ENCODE results near the gene RAB11FIP2. TPM values are rescaled to one million over a fixed set of nuclear protein-coding genes. Genes with fewer than 3 reads are reported as not detected.

Gene RAB11FIP2
- total RNA-seq, 2 experiments from 2014 or later, result 6.6 to 9.7 TPM

DNA sequence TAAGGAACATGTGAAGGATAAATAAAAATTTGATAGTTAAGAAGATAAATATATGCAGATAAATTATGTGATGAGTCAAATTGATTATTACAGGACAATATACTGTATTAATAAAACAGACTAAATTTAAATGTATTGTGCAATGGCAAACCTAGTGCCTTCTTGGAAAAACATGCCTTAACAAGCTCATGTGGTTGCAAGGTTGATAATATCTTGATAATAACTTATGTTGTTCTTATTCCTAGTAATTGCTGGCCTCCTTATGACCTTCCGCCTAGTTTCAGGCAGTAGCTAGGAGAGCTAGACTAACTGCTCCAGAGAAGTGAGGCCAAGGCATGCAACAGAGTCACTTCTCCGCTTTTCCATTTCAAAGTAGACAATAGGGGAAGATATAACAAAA, 7.6 kb upstream of the RAB11FIP2 start:
- H3K9me3 Mint-ChIP-seq, result no peaks in the 10 kb centered on the region
- H3K36me3 Mint-ChIP-seq (ENCODE audit: low read depth), result no peaks in the 10 kb centered on the region
- no peak for DNase-seq
- CTCF ChIA-PET, result no interaction called here
- H3K4me1 Mint-ChIP-seq (ENCODE audit: low read depth), result no peaks in the 10 kb centered on the region
- no peak overlapping the region for H3K4me3 Mint-ChIP-seq
- POLR2A ChIA-PET, result no interaction called here
- TF ChIP-seq, protein P1, sequence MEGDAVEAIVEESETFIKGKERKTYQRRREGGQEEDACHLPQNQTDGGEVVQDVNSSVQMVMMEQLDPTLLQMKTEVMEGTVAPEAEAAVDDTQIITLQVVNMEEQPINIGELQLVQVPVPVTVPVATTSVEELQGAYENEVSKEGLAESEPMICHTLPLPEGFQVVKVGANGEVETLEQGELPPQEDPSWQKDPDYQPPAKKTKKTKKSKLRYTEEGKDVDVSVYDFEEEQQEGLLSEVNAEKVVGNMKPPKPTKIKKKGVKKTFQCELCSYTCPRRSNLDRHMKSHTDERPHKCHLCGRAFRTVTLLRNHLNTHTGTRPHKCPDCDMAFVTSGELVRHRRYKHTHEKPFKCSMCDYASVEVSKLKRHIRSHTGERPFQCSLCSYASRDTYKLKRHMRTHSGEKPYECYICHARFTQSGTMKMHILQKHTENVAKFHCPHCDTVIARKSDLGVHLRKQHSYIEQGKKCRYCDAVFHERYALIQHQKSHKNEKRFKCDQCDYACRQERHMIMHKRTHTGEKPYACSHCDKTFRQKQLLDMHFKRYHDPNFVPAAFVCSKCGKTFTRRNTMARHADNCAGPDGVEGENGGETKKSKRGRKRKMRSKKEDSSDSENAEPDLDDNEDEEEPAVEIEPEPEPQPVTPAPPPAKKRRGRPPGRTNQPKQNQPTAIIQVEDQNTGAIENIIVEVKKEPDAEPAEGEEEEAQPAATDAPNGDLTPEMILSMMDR (IDR thresholded peaks at IDR 0.05), result no peak
- intact Hi-C loops (cut with micrococcal nuclease), result no loop called here
- ATAC-seq, result no peak
- H3K27me3 Mint-ChIP-seq, result peaks cover 6% of the 10 kb centered on the region
- no peak overlapping the region for H3K27ac Mint-ChIP-seq

DNA sequence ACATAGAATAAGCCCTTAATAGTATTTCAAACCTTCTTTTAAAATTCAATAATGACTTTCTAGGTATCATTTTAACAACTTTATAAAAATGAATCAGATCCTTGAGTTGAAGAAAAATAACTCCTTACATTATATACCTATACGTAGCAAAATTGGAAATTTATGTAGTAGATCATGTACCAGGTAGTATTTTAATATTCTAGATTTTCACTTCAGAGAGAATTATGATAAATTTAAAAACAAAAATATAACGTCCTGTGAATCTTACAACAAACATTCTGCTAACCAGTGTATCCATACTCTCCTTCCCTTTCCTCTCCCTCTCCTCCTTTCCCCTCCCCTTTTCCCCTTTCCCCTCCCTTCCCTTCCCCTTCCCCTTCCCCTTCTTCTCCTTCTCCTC, 6.1 kb upstream of the RAB11FIP2 start:
- ATAC-seq (no peak), DNase-seq (no peak)
- intact Hi-C loops (cut with micrococcal nuclease), result no loop called here
- ChIA-PET CTCF (no interaction called here), POLR2A (no interaction called here)
- Mint-ChIP-seq H3K27me3 (peaks cover 5% of the 10 kb centered on the region), H3K36me3 (ENCODE audit: low read depth) (no peaks in the 10 kb centered on the region), H3K9me3 (no peaks in the 10 kb centered on the region), H3K4me3 (no peak overlapping the region), H3K27ac (no peak overlapping the region), H3K4me1 (ENCODE audit: low read depth) (no peaks in the 10 kb centered on the region)
- TF ChIP-seq, protein P1 (IDR thresholded peaks at IDR 0.05), result no peak

DNA sequence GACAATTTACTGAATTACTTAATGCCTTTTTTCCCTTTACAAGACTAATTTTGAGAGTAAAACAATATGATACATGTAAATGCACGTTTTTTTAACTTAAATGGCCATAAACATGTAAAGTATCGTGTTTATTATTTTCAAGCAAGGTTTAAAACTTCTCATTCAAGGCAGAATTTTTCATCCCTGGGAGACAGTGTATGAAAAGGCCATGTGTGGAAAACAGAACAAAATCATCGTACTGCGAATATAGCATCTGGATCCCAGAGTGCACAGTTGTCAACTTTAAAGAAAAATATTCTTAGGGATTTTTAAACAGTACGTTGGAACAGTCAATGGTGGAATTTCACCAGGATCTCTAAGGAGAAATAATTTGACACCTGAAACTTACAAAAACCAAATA, 1.1 kb upstream of the RAB11FIP2 start:
- ChIA-PET CTCF (no interaction called here), POLR2A (no interaction called here)
- Mint-ChIP-seq H3K27me3 (no peaks in the 10 kb centered on the region), H3K9me3 (no peaks in the 10 kb centered on the region), H3K27ac (no peak overlapping the region), H3K36me3 (ENCODE audit: low read depth) (no peaks in the 10 kb centered on the region), H3K4me3 (peak overlapping the region; percentile 94), H3K4me1 (ENCODE audit: low read depth) (peaks cover 31% of the 10 kb centered on the region)
- DNase-seq (no peak), ATAC-seq (no peak)
- intact Hi-C loops (cut with micrococcal nuclease), result no loop called here
- TF ChIP-seq, protein P1 (IDR thresholded peaks at IDR 0.05), result no peak

DNA sequence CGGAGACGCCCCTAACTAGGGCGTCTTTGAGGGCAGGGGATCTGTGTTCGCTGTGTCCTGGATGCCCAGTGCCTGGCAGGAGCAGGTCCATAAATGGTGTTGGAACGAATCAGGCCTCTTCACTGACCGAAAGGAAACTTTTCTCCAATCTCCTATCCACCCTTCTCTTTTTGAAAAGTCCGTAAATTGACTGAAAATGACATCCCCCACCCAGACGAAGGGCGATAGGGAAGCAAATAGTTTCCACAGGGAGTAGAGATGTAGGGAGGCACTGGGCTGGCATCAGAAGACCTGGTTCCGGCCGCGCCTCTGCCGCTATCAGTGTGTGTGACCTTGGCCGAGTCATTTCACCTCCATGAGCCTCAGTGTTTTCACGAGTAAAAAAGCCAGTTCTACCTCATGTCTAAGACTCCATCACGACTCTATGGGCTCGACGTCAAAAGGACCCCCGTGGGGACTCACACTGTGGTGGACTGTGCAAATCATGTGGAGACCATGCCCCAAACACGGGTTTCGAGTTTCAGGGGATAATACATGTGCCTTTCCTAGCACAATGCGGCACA, 497 bp upstream of the RAB11FIP2 start:
- CTCF ChIA-PET, result no interaction called here
- no peaks in the 10 kb centered on the region for H3K36me3 Mint-ChIP-seq (ENCODE audit: low read depth)
- intact Hi-C loops (cut with micrococcal nuclease), result no loop called here
- DNase-seq, result no peak
- no peak for ATAC-seq
- H3K4me1 Mint-ChIP-seq (ENCODE audit: low read depth), result peaks cover 37% of the 10 kb centered on the region
- TF ChIP-seq, protein P1 (IDR thresholded peaks at IDR 0.05), result no peak
- H3K4me3 Mint-ChIP-seq, result peak overlapping the region; percentile 94
- H3K27ac Mint-ChIP-seq, result no peak overlapping the region
- no peaks in the 10 kb centered on the region for H3K27me3 Mint-ChIP-seq
- POLR2A ChIA-PET, result no interaction called here
- no peaks in the 10 kb centered on the region for H3K9me3 Mint-ChIP-seq

DNA sequence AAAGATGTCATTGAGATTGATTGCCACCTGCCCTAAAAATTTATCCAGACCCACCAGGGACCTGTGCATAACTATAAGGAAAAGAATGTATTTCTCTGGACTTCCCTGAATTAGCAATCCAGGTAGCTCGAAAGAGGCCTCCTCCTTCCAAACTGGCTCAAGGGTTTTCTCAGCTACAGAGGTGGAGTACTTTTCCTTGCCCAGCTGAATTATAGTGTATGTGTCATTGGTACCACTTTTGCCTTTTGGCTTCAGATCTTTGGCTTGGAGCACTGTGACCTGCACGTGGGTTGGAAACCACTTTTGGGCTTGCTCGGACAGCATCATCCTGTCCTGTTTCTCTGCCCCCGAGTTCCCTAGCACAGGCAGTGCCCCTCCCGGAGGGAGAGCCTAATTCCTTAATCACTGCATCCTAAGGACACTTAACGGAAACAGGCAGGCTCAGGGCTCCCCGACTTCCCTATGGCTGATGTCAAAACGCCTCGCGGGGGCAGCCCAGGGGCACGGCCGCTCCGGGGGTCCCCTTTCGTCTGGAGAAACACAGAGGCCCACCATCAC, 825 bp downstream of the RAB11FIP2 start:
- ChIA-PET CTCF (no interaction called here), POLR2A (interaction anchor here (0.6 kb wide), 1 partner anchor 390 kb away, joined by 4 read pairs; no protein-coding TSS in a partner anchor)
- TF ChIP-seq, protein P1 (IDR thresholded peaks at IDR 0.05), result no peak
- H3K4me1 Mint-ChIP-seq (ENCODE audit: low read depth), result peaks cover 42% of the 10 kb centered on the region
- no peaks in the 10 kb centered on the region for H3K36me3 Mint-ChIP-seq (ENCODE audit: low read depth)
- H3K27ac Mint-ChIP-seq, result peak overlapping the region; percentile 84
- H3K27me3 Mint-ChIP-seq, result no peaks in the 10 kb centered on the region
- DNase-seq (peak; percentile 37), ATAC-seq (peak; percentile 22)
- intact Hi-C loops (cut with micrococcal nuclease), result no loop called here
- no peaks in the 10 kb centered on the region for H3K9me3 Mint-ChIP-seq
- H3K4me3 Mint-ChIP-seq, result peak overlapping the region; percentile 94

All from activated CD8-positive, alpha-beta T cell treated with anti-CD3 and anti-CD28 coated beads for 36 hours (primary cell).